OCI-LY3 (cell line): Measurements from ENCODE around the gene PAK4.

ENCODE experiments used
- H2AFZ ChIP-seq: fragments of 200-600, 300-600 bp; shearing (Covaris generic); 2 replicates; pipeline ENCODE4 v1.6.0; 2014; ENCODE audit warnings: antibody characterized with exemption, low read depth, low read length
- H3K27ac ChIP-seq: fragments of 200-600, 300-600 bp; sonication (generic); 2 replicates; pipeline ENCODE4 v1.5.1; 2014; ENCODE audit warnings: mild to moderate bottlenecking, low read length, moderate library complexity, mixed read lengths
- H3K27me3 ChIP-seq: fragments of 200-600, 300-600 bp; sonication (generic); 2 replicates; pipeline ENCODE4 v1.6.1; 2014; ENCODE audit warnings: low read depth, low read length, mixed read lengths
- H3K36me3 ChIP-seq: fragments of 200-600, 300-600 bp; sonication (generic); replicated peaks from 2 replicates; pipeline ENCODE3; 2014; ENCODE audit warnings: low read depth, low read length, mixed read lengths
- H3K4me1 ChIP-seq: fragments of 300-600, 200-600 bp; sonication (generic); 2 replicates; pipeline ENCODE4 v1.6.1; 2014; ENCODE audit warnings: low read length, mixed read lengths
- H3K4me2 ChIP-seq: fragments of 200-600, 300-600 bp; sonication (generic); 2 replicates; pipeline ENCODE4 v1.6.1; 2014; ENCODE audit warnings: low read length, mixed read lengths
- H3K4me3 ChIP-seq: fragments of 300-600, 200-600 bp; sonication (generic); 2 replicates; pipeline ENCODE4 v1.5.1; 2014; ENCODE audit warnings: antibody characterized with exemption, mild to moderate bottlenecking, low read length, moderate library complexity
- H3K79me2 ChIP-seq: fragments of 300-600, 200-600 bp; shearing (Covaris generic); 2 replicates; pipeline ENCODE4 v1.6.1; 2014; ENCODE audit warnings: mild to moderate bottlenecking, low read length, mixed read lengths
- H3K9ac ChIP-seq: fragments of 300-600, 200-600 bp; shearing (Covaris generic); 2 replicates; pipeline ENCODE4 v1.6.0; 2014; ENCODE audit warnings: mild to moderate bottlenecking, low read length, moderate library complexity
- H3K9me3 ChIP-seq: fragments of 200-600, 300-600 bp; shearing (Covaris generic); 2 replicates; pipeline ENCODE4 v1.6.1; 2014; ENCODE audit warnings: low read length, mixed read lengths; ENCODE audit not compliant: insufficient read depth
- H4K20me1 ChIP-seq: fragments of 200-600, 300-600 bp; sonication (generic); 2 replicates; pipeline ENCODE4 v1.6.1; 2016; ENCODE audit warnings: low read length, mixed read lengths; ENCODE audit not compliant: insufficient read depth
- EZH2phosphoT487 ChIP-seq: fragments of 200-600 bp; shearing (Covaris generic); IDR thresholded peaks from 2 replicates; pipeline ENCODE4 v1.6.1; 2018; ENCODE audit warnings: antibody characterized with exemption, mixed run types, low read depth
- TF ChIP-seq, protein P1 (sequence below): fragments of 200-600, 300-600 bp; sonication (generic); IDR thresholded peaks from 2 replicates; pipeline ENCODE4 v1.5.1; 2014; ENCODE audit warnings: antibody characterized with exemption, low read length, low read depth

Gene PAK4

DNA sequence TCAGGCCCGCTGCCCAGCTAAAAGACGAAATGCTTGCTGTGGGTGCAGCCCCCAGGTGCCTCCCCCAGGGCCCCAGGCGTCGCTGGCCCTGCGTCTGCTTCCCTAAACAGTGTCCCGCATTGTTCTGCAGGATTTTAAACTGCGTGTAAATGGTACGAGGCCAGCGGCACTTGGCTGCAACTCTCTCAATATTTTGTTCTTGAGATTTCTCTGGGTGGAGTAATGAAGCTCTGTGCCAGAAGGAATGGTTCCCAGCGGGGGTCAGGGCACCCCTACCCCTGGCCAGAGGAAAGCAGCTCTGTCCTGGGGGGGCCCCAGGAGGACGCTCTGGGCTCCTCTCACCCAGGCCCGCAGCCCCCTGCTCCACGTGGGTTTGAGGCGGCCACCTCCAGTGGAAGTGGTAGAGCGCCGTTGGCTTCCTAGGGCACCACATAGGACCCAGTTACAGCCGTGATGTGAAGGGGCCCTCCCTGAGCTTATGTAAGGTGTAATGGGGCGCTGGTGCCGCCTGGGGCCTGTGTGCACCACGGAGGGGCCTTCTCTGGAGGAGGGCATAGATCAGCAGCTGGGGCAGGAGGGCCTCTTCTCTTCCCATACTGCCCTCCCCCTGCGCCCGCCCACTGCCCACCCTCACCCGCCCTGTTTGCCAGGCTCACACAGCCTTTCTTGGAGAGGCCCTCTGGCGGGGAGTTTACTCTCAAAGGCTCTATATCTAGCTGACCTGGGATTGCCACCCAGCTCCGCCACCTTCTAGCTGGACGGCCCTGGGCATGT lies 19.8 kb downstream of the PAK4 start:
- no peak overlapping the region for H3K27ac ChIP-seq
- H4K20me1 ChIP-seq = peaks cover 35% of the 10 kb centered on the region
- no peak overlapping the region for H3K4me3 ChIP-seq
- H3K9ac ChIP-seq = no peak overlapping the region
- no peaks in the 10 kb centered on the region for H3K27me3 ChIP-seq
- peaks cover 10% of the 10 kb centered on the region for H3K4me1 ChIP-seq
- peaks cover 6% of the 10 kb centered on the region for H3K36me3 ChIP-seq
- no peak for TF ChIP-seq EZH2phosphoT487
- TF ChIP-seq, protein P1, sequence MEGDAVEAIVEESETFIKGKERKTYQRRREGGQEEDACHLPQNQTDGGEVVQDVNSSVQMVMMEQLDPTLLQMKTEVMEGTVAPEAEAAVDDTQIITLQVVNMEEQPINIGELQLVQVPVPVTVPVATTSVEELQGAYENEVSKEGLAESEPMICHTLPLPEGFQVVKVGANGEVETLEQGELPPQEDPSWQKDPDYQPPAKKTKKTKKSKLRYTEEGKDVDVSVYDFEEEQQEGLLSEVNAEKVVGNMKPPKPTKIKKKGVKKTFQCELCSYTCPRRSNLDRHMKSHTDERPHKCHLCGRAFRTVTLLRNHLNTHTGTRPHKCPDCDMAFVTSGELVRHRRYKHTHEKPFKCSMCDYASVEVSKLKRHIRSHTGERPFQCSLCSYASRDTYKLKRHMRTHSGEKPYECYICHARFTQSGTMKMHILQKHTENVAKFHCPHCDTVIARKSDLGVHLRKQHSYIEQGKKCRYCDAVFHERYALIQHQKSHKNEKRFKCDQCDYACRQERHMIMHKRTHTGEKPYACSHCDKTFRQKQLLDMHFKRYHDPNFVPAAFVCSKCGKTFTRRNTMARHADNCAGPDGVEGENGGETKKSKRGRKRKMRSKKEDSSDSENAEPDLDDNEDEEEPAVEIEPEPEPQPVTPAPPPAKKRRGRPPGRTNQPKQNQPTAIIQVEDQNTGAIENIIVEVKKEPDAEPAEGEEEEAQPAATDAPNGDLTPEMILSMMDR = no peak
- no peak overlapping the region for H2AFZ ChIP-seq
- H3K4me2 ChIP-seq = no peak overlapping the region
- no peaks in the 10 kb centered on the region for H3K9me3 ChIP-seq
- H3K79me2 ChIP-seq = peaks cover 19% of the 10 kb centered on the region

DNA sequence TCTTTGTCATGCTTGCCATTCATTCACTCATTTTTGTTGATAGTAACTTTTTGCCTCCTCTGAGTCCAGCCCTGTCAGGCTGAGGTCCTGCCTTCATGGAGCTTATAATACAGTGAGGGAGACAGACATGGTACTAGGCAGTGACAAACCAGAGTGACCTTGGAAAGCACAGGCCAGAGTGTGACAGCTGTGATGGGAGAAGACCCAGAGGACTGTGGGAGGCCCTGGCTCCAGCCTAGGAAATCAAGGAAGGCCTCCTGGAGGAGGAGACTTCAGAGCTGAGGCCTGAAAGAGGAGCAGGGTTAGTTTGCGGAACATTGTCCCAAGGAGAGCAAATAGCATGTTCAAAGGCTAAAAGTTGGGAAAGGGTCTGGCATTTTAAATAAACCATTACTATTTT lies 20.5 kb downstream of the PAK4 start:
- no peak overlapping the region for H2AFZ ChIP-seq
- TF ChIP-seq, protein P1 = no peak
- no peak for TF ChIP-seq EZH2phosphoT487
- H3K27me3 ChIP-seq = no peaks in the 10 kb centered on the region
- no peak overlapping the region for H3K27ac ChIP-seq
- no peak overlapping the region for H3K4me2 ChIP-seq
- peaks cover 35% of the 10 kb centered on the region for H4K20me1 ChIP-seq
- H3K36me3 ChIP-seq = peaks cover 6% of the 10 kb centered on the region
- H3K4me1 ChIP-seq = peaks cover 10% of the 10 kb centered on the region
- H3K79me2 ChIP-seq = peaks cover 19% of the 10 kb centered on the region
- H3K9me3 ChIP-seq = no peaks in the 10 kb centered on the region
- H3K9ac ChIP-seq = no peak overlapping the region
- H3K4me3 ChIP-seq = no peak overlapping the region

DNA sequence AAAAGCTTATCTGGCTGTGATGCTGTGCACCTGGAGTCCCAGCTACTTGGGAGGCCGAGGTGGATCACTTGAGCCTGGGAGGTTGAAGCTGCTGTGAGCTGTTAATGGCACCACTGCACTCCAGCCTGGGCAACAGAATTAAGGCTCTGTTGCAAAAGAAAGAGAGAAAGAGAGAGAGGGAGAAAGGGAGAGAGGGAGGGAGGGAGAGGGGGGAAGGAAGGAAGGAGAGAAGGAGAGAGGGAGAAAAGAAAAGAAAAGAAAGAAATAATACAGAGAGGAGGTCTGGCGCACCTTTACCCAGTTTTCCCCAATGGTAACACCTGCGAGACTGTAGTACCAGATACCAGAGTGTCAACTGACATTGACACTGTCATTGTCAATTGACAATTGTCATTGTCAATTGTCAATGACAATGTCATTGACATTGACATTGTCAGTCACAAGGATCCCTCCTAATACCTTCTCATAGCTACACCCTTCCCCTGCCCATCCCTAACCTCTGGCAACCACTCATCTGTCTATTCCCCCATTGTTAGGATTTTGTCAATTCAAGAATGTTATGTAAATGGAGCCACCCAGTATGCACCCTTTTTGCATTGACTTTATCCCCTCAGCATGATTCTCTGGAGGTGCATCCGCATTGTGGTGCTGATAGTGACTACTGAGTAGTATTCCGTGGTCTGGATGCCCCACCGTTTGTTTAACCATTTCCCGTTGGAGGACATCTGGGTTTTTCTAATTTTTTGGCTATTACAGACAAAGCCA lies 21.3 kb downstream of the PAK4 start:
- Histone ChIP-seq H3K4me3 (no peak overlapping the region), H3K36me3 (peaks cover 6% of the 10 kb centered on the region), H2AFZ (no peak overlapping the region), H4K20me1 (peaks cover 35% of the 10 kb centered on the region), H3K4me2 (no peak overlapping the region), H3K79me2 (peaks cover 18% of the 10 kb centered on the region), H3K27ac (no peak overlapping the region), H3K9me3 (no peaks in the 10 kb centered on the region), H3K9ac (no peak overlapping the region), H3K4me1 (peaks cover 10% of the 10 kb centered on the region), H3K27me3 (no peaks in the 10 kb centered on the region)
- TF ChIP-seq EZH2phosphoT487 = no peak
- TF ChIP-seq, protein P1 = no peak

DNA sequence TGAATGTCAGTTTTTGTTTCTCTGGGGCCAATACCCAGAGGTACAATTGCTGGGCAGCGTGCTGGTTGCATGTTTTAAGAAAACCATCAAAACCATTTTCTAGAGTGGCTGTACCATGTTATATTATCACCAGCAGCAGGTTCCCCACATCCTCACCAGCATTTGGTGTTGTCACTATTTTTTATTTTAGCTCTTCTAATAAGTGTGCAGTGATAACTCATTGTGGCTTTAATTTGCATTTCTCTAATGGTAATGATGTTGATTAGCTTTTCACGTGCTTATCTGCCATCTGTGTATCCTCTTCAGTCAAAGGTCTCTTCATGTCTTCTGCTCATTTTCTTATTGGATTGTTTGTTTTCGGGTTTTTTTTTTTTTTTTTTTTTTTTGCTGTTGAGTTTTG lies 21.9 kb downstream of the PAK4 start:
- Histone ChIP-seq H3K9ac (no peak overlapping the region), H3K27ac (no peak overlapping the region), H3K27me3 (no peaks in the 10 kb centered on the region), H4K20me1 (peaks cover 31% of the 10 kb centered on the region), H3K9me3 (no peaks in the 10 kb centered on the region), H3K4me2 (no peak overlapping the region), H3K4me1 (peaks cover 10% of the 10 kb centered on the region), H3K36me3 (peaks cover 6% of the 10 kb centered on the region), H3K79me2 (peaks cover 13% of the 10 kb centered on the region), H2AFZ (no peak overlapping the region), H3K4me3 (no peak overlapping the region)
- no peak for TF ChIP-seq EZH2phosphoT487
- TF ChIP-seq, protein P1 = no peak
